ENCODE data around the gene HNRNPH2.

HNRNPH2 gene

GRCh38 chrX:101398694-101399093, 9.3 kb upstream of the HNRNPH2 start:
- DNase-seq, result no peak

DNA sequence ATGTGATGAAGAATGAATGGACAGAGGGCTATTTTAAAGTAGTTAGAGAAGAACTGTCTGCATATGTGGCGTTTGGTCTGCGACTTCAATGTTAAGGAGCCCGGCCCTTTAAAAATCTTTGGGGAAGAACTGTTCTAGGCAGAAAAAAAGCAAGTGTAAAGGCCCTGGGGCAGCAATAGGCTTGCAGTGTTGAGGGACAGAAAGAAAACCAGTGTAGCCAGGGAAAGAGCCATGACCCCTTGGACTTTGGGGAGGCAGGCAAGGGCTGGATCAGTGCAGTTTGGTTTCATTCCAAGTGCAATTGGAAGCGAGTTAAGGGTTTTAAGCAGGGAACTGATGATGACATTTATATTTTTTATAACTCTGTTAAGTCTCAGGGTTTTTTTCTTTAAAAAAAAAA, 8.2 kb upstream of the HNRNPH2 start:
- no peak for DNase-seq

GRCh38 chrX:101407167-101407747, 765 bp upstream of the HNRNPH2 start:
- DNase-seq, result no peak

DNA sequence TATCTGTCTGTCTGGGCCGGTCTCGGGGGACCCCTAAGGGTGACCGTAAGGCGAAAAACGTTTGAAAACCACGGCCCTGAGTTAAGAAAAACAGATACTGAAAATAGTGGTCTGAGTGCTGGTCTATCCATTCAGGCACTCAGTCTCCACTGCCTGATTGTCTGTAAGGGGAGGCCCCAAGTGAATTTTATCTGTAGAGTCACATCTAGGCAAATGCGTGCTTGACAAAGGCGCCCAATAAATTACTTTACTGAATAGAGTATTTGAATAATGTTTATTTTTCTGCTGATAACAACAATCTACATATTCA, 465 bp downstream of the HNRNPH2 start:
- DNase-seq, result no peak

DNA sequence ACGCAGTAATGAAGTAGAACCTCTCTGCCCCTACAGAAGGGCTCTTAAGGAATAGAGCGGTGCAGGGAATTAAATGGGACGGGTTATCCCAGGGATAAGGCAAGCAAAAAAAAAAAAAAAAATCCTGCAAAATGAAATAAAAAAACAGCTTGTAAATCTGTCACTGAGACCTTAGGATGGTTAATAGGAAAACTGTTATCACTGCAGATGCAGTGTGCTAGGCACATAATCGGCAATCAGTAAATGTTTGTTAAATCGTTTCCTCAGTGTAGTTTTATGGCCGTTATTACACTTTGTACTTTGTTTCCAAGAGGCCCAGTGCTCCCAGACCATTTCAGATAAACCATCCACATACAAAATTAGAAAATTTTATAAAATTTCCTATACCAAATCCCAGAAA, 1.0 kb downstream of the HNRNPH2 start:
- DNase-seq, result no peak

DNA sequence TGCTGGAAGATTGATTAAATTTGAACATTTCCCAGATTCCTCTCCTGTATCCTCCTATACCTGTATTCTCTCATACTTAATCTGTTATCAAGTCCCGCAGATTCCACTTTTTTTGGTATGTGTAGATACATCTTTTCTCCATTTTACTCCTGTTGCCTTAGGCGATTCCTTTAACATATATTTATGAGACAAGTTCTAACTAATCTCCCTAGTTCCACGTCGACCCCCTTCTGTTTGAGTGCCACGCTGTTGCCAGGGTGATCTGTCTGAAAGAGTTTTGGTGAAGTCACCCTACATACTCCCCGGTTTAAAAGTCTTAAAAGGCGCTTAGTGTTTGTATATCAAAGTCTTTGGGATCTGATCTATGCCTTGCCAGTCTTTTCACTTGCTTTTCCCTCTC, 2.4 kb downstream of the HNRNPH2 start:
- no peak for DNase-seq

- DNase-seq, result no peak
Observed at GRCh38 chrX:101411984-101412383, 4.0 kb downstream of the HNRNPH2 start.

GRCh38 chrX:101415180-101416145, 7.4 kb downstream of the HNRNPH2 start:
- DNase-seq, result peak; percentile 74

DNA sequence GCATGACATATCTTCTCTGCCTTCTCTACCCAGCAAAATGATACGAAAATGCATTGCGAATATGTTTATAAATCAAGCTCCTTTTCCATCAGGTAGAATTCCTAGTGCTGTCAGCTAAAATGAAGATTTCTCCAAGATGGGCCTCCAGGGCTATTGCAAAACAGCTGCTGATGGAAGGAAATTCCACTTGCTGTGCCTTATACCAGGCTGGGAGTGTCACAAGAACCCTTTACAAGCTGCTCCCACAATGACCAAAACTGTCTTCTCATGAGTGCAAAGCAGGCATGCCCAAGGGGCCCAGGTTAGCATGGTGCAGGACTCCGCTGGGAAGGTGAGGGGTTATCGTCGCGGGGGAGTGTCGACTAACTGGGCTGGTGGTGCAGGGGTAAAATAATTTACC, 8.7 kb downstream of the HNRNPH2 start:
- DNase-seq, result no peak

DNA sequence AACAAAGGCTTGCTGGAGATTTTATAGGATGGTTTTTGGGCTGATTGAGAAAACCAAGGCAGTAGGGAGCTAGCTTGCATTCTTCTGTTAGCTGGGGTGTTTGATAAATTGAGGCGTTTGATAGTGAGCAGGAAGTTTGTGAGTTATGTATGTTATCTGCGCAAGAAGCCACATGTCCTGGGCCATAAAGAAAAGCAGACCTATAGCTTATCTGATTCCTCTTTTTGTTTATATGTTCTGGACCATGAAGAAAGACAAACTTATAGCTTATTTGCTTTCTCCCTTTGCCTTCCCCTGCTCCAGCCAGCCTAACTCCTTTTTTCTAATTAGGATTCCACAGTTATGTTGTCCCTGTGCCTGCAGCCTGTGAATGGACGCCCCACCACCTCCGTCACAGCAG, 9.2 kb downstream of the HNRNPH2 start:
- no peak for DNase-seq

GRCh38 chrX:101417981-101418841, 10.2 kb downstream of the HNRNPH2 start:
- peak; percentile 46 for DNase-seq

DNA sequence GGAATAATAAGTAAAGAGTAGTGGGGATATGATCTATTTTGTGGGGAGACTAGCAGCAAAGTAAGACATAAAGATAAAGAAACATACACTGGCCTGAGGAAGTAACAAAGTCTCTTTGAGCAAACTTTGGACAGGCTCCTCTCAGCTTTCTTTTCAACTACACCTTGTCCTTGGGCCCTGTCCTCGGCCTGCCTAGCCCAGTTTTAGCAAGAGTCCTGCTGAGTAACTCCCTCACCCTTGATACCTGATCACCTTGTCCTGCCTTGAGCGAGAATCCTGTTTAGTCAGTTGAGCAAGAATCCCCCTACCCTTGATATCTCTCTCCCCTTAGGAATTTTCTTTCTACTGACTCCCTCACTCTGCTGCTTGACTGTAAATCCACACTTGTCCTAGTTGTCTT, 11.5 kb downstream of the HNRNPH2 start:
- DNase-seq, result no peak

DNA sequence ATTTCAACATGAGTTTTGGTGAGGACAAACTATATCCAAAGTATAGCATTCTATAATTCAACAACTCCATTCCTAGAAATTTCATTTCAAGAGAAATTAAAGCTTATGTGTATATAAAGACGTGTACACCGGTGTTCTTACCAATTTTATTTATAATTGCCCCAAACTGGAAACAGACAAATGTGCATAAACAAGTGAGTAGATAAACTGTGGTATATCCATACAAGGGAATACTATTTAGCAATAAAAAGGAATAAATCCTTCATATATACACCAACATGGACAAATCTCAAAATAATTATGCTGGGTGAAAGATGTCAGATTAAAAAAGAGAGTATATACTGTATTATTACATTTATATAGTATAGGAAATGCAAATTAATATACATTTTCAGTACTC, 19.9 kb downstream of the HNRNPH2 start:
- no peak for DNase-seq

DNA sequence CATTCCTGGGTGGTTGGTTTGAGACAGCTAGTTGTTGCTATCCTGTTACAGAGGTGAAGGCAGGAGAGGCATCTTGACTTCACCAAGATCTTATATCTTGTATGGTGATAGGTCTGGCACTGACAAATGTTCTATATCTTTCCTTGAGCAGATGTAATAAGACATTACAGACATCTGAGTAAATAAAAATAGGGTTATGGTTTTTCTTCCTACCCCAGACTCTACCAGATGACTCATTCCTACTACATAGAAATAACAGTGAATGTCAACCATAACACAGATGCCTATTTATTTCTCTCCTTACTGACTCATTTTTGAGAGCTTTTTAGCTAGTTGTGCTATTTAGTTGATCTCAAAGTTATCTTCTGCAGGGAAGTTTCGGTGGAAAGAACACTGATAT, 21.9 kb downstream of the HNRNPH2 start:
- peak; percentile 55 for DNase-seq

- DNase-seq, result peak; percentile 71
Observed at GRCh38 chrX:101430457-101431078, 22.5 kb downstream of the HNRNPH2 start.

GRCh38 chrX:101442085-101442484, 34.1 kb downstream of the HNRNPH2 start:
- DNase-seq, result no peak

- no peak for DNase-seq
Observed at GRCh38 chrX:101449279-101449678, 41.3 kb downstream of the HNRNPH2 start.

GRCh38 chrX:101450085-101450484, 42.1 kb downstream of the HNRNPH2 start:
- DNase-seq, result no peak

DNA sequence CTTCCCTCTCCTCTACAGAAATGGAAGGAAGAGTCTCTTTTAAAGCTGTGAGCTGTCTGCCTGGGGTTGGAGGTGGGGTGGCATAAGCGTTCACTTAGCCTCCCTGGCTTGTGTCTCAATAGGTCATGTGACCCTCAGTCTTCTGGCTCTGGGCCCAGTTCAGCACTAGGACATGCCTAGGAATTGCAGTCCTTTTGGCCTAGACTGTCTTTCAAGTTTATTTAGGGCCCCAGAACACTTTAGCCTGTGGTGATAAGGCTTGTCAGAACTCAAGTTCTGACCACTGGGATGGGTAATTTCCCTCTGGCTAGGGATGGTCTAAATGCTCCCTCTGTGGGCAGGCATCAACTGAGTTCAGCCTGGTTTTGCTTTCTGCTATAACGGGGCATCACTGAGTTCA, 42.9 kb downstream of the HNRNPH2 start:
- DNase-seq, result no peak

DNA sequence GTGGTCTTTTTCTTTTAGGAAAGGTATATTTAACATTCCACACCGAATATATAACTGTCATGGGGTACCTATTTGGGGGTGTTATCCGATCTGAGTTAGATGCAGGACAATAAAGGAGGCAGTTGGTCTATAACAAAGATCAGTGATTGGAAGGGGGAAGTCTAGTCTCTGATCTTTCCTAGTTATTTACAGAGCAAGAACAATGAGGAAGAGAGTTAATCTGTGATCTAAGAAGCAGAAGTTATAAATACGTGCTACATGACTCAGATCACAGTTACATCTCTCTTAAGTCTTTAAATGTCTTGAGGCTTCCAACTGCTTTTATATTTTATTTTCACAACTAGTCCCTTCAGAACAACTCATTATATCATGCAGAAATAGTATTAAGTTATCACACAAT, 44.0 kb downstream of the HNRNPH2 start:
- DNase-seq, result no peak

DNA sequence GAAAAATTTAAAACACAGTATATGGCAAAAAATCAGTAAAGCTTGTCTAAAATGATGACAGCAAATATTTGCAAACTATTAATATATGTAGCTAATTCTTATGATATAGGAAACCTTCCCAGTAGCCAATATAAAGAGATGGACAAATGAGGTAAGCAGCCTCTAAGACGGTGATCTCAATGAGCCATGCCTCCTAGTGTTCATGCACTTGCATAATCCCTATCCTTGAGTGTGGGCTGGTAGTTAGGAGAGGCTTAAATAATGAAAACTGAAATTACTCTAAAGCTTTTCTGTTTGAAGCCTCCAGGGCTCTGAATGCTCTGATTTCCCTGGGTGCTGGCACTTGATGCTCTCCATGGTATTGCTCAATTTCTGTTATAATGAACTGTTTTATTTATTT, 52.6 kb downstream of the HNRNPH2 start:
- DNase-seq, result no peak

DNA sequence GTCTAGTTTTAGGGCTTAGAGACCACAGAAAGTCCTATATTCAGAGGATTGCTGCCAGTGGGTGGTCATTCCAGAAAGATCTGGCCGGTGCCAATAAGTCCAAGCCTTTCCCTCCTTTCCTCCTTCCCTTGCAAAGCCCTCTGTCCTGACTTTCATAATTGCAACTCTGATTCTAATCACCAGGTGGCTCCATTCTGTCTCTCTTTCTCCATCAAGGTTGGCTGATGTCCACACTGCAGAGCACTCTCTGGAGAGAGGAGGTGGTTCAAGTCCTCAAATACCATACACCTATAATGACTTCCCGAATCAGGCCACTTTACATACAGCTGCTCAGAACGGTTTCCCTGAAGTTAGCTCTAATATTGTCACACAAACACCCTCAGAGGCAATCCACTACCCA, 54.9 kb downstream of the HNRNPH2 start:
- peak; percentile 7 for DNase-seq
